Measurements from ENCODE around the gene ELOVL6. TPM values are rescaled to one million over a fixed set of nuclear protein-coding genes. Genes with fewer than 3 reads are reported as not detected.

The ELOVL6 gene
- total and polyA plus RNA-seq, 2 donors (not counting 1 experiment from before 2014, with no cell fraction given): 15.0 to 43.4 TPM

DNA sequence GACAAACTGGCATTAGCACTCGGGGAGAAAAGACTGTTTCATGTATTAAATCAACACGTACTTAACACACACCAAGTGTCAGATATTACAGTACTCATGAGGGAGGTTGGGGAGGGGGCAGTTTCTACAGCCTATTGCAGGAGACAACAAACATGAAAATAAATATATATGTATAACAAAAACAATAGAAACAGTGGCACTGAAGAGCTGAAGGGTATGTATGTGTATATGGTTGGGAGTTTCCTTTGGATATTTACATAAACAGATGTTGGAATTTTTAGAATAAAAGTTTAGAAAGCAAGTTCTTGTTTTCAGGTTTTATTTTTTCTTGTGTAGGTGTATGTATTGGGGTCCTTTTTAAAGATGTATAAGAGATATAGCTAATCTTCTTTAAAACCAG lies 133.5 kb downstream of the ELOVL6 start:
- H3K27me3 ChIP-seq (ENCODE audit: control insufficient read depth, insufficient read depth, low read length): no peaks in the 10 kb centered on the region
- H3K9ac ChIP-seq (ENCODE audit: insufficient read depth, low read length): no peak overlapping the region
- H3K4me2 ChIP-seq (ENCODE audit: extremely low read depth, insufficient read depth, low read length): no peak overlapping the region
- no peaks in the 10 kb centered on the region for H3K9me3 ChIP-seq (ENCODE audit: control insufficient read depth, insufficient read depth, low read depth, low read length)
- TF ChIP-seq, protein P1, sequence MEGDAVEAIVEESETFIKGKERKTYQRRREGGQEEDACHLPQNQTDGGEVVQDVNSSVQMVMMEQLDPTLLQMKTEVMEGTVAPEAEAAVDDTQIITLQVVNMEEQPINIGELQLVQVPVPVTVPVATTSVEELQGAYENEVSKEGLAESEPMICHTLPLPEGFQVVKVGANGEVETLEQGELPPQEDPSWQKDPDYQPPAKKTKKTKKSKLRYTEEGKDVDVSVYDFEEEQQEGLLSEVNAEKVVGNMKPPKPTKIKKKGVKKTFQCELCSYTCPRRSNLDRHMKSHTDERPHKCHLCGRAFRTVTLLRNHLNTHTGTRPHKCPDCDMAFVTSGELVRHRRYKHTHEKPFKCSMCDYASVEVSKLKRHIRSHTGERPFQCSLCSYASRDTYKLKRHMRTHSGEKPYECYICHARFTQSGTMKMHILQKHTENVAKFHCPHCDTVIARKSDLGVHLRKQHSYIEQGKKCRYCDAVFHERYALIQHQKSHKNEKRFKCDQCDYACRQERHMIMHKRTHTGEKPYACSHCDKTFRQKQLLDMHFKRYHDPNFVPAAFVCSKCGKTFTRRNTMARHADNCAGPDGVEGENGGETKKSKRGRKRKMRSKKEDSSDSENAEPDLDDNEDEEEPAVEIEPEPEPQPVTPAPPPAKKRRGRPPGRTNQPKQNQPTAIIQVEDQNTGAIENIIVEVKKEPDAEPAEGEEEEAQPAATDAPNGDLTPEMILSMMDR (conservative IDR thresholded peaks at IDR 0.05 in 1 of 2, IDR thresholded peaks at IDR 0.05 in 1 of 2; ENCODE audit: low read depth in 1 of 2, low read length in 2 of 2): no peak
- TF ChIP-seq EZH2 (IDR thresholded peaks at IDR 0.05; ENCODE audit: low read length, missing control alignments): no peak
- no peaks in the 10 kb centered on the region for H4K20me1 ChIP-seq (ENCODE audit: control insufficient read depth, extremely low read depth, insufficient read depth, low read length)
- H3K36me3 ChIP-seq (ENCODE audit: control insufficient read depth, insufficient read depth, low read length): no peaks in the 10 kb centered on the region
- no peak overlapping the region for H3K27ac ChIP-seq (ENCODE audit: insufficient read depth, low read length)
- DNase-seq (ENCODE audit: low read depth in 2 of 2): no peak
- no peak overlapping the region for H2AFZ ChIP-seq (ENCODE audit: low read length)
- H3K79me2 ChIP-seq (ENCODE audit: control insufficient read depth, insufficient read depth, low read length): no peaks in the 10 kb centered on the region
- H3K4me3 ChIP-seq (replicated peaks in 1 of 4; ENCODE audit: control extremely low read depth in 1 of 4, insufficient read depth in 1 of 4, low read depth in 3 of 4, low read length in 4 of 4): no peak overlapping the region
- H3K4me1 ChIP-seq (ENCODE audit: control insufficient read depth, extremely low read depth, insufficient read depth, low read length): no peaks in the 10 kb centered on the region

DNA sequence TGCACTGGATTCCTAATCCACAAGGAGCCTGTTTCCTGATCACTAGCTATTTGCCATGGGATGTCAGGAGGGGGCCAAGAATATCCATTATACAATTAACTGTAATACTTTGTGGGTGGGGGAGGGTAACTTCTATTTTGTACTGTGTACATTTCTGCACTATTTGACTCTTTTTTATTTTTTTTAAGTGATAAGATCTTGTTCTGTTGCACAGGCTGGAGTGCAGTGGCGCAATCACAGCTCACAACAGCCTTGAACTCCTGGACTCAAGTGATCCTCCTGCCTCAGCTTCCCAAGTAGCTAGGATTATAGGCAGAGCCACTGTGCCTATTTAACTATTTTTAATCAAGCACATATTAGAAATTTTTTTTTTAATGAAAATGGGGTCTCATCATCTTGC lies 134.1 kb downstream of the ELOVL6 start:
- TF ChIP-seq, protein P1 (conservative IDR thresholded peaks at IDR 0.05 in 1 of 2, IDR thresholded peaks at IDR 0.05 in 1 of 2; ENCODE audit: low read depth in 1 of 2, low read length in 2 of 2): no peak
- no peak for TF ChIP-seq EZH2 (IDR thresholded peaks at IDR 0.05; ENCODE audit: low read length, missing control alignments)
- H3K4me3 ChIP-seq (replicated peaks in 1 of 4; ENCODE audit: control extremely low read depth in 1 of 4, insufficient read depth in 1 of 4, low read depth in 3 of 4, low read length in 4 of 4): no peak overlapping the region
- no peaks in the 10 kb centered on the region for H3K79me2 ChIP-seq (ENCODE audit: control insufficient read depth, insufficient read depth, low read length)
- no peaks in the 10 kb centered on the region for H3K4me1 ChIP-seq (ENCODE audit: control insufficient read depth, extremely low read depth, insufficient read depth, low read length)
- no peak for DNase-seq (ENCODE audit: low read depth in 2 of 2)
- no peak overlapping the region for H3K4me2 ChIP-seq (ENCODE audit: extremely low read depth, insufficient read depth, low read length)
- no peaks in the 10 kb centered on the region for H4K20me1 ChIP-seq (ENCODE audit: control insufficient read depth, extremely low read depth, insufficient read depth, low read length)
- no peak overlapping the region for H3K27ac ChIP-seq (ENCODE audit: insufficient read depth, low read length)
- no peaks in the 10 kb centered on the region for H3K9me3 ChIP-seq (ENCODE audit: control insufficient read depth, insufficient read depth, low read depth, low read length)
- H2AFZ ChIP-seq (ENCODE audit: low read length): no peak overlapping the region
- no peaks in the 10 kb centered on the region for H3K27me3 ChIP-seq (ENCODE audit: control insufficient read depth, insufficient read depth, low read length)
- no peak overlapping the region for H3K9ac ChIP-seq (ENCODE audit: insufficient read depth, low read length)
- no peaks in the 10 kb centered on the region for H3K36me3 ChIP-seq (ENCODE audit: control insufficient read depth, insufficient read depth, low read length)

DNA sequence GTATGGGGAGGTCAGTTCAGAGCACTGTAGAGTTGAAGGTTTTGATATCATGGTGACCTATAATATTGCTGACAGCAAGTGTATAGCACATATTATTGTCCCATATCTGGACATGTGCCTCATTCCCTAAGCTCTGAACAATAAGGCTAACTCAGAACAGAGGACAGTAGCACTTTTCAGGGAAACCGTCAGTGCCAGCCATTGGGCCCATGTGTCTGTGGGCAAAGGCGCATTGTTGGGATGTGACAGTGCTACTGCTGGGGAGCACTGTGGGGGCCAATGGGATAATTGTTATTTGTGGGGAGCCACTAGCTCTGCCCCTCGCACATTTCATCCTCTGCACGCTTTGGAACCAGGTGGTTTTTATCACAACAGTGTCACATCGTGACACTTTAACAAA lies 136.2 kb downstream of the ELOVL6 start:
- DNase-seq (ENCODE audit: low read depth in 2 of 2): no peak
- TF ChIP-seq EZH2 (IDR thresholded peaks at IDR 0.05; ENCODE audit: low read length, missing control alignments): no peak
- TF ChIP-seq, protein P1 (conservative IDR thresholded peaks at IDR 0.05 in 1 of 2, IDR thresholded peaks at IDR 0.05 in 1 of 2; ENCODE audit: low read depth in 1 of 2, low read length in 2 of 2): no peak
- Histone ChIP-seq H3K27ac (ENCODE audit: insufficient read depth, low read length) (no peak overlapping the region), H3K79me2 (ENCODE audit: control insufficient read depth, insufficient read depth, low read length) (no peaks in the 10 kb centered on the region), H2AFZ (ENCODE audit: low read length) (no peak overlapping the region), H3K36me3 (ENCODE audit: control insufficient read depth, insufficient read depth, low read length) (no peaks in the 10 kb centered on the region), H3K9me3 (ENCODE audit: control insufficient read depth, insufficient read depth, low read depth, low read length) (no peaks in the 10 kb centered on the region), H3K4me2 (ENCODE audit: extremely low read depth, insufficient read depth, low read length) (no peak overlapping the region), H3K4me3 (replicated peaks in 1 of 4; ENCODE audit: control extremely low read depth in 1 of 4, insufficient read depth in 1 of 4, low read depth in 3 of 4, low read length in 4 of 4) (no peak overlapping the region), H4K20me1 (ENCODE audit: control insufficient read depth, extremely low read depth, insufficient read depth, low read length) (no peaks in the 10 kb centered on the region), H3K27me3 (ENCODE audit: control insufficient read depth, insufficient read depth, low read length) (no peaks in the 10 kb centered on the region), H3K4me1 (ENCODE audit: control insufficient read depth, extremely low read depth, insufficient read depth, low read length) (no peaks in the 10 kb centered on the region), H3K9ac (ENCODE audit: insufficient read depth, low read length) (no peak overlapping the region)
